Measurements from ENCODE around the gene NET1.
"Not testable (repeated sequence)": the region's sequence is repeated elsewhere in the genome, so short reads cannot be mapped to it uniquely, and the experiment has no call there.

The NET1 gene

DNA sequence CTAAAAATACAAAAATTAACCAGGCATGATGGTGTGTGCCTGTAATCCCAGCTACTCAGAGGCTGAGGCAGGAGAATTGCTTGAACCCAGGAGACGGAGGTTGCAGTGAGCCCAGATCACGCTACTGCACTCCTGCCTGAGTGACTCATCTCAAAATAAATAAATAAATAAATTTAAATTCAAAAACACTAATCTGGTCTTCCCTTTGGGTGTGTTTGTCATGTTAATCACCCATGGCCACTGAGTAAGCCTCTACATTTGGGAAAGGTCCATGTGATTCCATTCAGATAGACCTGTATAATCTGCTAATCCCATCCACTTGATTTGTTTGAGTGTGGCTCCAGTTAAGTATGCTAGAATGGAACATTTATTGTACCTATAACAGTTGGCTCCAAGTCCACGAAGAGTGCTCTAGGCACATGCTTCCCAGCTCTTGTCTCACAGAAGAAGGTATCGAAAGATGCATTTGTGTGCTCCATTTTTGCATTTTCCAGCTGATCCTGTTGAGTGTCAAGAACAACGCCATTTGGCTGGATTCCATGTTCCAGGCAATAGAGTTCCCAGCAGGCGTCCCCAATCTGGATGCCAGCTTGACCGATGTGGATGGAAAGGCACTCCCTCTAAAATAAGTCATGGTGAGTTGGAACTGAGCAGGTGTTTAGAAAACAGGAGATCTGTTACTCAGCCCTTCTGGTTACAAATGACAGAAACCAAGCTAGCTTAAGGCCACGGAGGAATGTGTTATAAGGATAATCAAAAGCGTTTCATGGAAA is 11.7 kb upstream of the NET1 start:
- DNase-seq (ENCODE audit: low spot score) = no peak

DNA sequence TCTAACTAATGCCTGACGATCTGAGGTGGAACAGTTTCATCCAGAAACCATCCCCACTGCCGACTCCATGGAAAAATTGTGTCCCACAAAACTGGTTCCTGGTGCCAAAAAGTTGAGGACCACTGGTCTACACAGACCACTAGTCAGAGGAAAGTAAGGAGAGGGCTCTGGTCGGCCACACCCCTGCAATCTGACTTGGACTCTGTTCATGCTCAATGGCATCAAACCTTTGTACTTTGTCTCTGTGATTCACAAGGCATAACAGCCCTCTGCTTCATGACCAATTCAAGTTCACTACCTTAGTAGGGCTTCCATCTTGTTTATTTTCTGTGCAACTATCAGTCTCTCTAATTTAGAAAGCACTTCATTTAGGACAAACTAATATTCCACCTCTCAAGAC is 9.6 kb upstream of the NET1 start:
- DNase-seq (ENCODE audit: low spot score) = no peak

DNA sequence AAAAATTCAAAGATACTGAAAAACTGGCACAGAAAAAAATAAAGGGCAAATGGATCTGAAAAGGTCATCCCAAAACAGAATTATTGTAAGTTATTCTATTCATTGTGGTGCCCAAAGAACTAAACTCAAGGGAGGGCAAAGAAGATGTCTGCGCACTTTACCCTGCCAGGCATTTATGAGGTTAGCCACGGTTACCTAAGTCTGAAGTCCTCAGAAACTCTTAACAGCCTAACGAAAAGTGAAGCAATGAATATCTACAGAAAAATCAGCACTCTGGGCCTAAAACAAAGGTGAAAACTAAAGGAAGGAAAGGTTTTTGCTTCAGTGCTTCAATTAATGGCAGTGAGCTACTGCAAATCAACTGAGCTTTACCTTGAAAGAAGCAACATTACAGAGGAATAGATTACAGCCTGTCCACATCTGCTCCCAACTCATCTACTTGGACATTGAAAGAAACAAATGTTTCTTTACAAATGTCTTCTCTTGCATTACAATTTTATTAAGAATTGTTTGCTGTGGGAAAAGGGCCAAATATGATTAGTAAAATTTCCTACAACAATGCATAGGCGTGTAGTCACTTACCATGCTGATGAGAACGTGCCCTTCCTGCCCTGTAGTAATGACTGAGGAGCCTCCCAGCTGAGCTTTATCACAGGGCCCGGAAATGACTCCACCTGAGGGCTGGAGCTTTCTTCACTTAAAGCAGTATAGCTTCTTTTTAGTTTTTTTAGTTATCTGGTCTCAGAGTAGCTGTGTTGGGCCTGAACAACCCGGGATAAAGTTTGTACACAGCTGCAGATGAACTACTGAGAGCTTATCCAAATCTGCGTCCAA is 7.9 kb upstream of the NET1 start, which contains the start of gene TUBAL3:
Gene TUBAL3, minus strand, starts transcription at position 621 of the 834 bp plus-strand sequence. Its CDS starts 36 bp downstream, at position 585.
- no peak for DNase-seq (ENCODE audit: low spot score)

DNA sequence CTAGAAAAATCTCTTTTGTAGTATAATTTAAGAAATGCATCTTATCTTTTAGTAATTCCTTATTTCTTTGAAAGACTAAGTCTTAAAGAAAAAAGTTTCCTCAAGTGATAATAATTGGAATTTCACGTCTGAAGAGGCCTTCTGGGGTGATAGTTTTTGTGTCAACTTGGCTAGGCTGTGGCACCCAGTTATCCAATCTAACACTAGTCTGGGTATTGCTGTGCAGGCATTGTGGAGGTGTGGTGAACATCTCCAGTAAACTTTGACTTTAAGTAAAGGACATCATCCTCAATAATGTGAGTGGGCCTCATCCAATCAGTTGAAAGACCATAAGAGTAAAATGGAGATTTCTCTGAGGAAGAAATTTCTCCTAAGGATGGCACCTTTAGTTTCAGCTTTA is 5.4 kb upstream of the NET1 start:
- no peak for DNase-seq (ENCODE audit: low spot score)

DNA sequence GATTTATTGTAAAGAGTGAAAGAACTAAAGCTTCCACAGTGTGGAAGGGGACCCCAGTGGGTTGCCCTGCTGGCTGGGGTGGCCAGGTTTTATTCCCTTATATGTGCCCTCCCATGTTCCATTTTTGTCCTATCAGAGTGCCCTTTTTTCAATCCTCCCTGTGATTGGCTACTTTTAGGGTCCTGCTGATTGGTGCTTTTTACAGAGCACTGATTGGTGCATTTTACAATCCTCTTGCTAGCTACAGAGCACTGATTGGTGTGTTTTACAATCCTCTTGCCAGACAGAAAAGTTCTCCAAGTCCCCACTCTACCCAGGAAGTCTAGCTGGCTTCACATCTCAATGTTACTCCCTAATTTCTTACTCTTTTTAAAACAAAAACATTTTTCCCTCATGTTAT is 1.6 kb upstream of the NET1 start:
- DNase-seq (ENCODE audit: low spot score) = not testable (repeated sequence)

DNA sequence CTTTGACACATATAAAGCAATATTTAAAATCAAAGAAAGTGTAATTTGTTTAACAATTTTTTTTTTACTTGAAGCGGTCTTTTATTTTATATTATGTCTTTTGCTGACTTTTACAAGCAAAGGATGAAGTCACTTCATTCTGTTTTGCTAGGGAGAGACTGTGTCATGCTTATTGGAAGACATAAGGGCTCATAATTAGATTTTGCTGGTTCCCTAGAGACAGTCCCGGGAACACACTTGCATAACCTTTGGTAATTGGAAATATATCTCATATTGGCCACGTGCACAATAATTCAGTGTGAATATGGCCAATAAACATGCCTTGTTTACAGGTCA is 448 bp upstream of the NET1 start:
- peak; percentile 10 for DNase-seq (ENCODE audit: low spot score)

DNA sequence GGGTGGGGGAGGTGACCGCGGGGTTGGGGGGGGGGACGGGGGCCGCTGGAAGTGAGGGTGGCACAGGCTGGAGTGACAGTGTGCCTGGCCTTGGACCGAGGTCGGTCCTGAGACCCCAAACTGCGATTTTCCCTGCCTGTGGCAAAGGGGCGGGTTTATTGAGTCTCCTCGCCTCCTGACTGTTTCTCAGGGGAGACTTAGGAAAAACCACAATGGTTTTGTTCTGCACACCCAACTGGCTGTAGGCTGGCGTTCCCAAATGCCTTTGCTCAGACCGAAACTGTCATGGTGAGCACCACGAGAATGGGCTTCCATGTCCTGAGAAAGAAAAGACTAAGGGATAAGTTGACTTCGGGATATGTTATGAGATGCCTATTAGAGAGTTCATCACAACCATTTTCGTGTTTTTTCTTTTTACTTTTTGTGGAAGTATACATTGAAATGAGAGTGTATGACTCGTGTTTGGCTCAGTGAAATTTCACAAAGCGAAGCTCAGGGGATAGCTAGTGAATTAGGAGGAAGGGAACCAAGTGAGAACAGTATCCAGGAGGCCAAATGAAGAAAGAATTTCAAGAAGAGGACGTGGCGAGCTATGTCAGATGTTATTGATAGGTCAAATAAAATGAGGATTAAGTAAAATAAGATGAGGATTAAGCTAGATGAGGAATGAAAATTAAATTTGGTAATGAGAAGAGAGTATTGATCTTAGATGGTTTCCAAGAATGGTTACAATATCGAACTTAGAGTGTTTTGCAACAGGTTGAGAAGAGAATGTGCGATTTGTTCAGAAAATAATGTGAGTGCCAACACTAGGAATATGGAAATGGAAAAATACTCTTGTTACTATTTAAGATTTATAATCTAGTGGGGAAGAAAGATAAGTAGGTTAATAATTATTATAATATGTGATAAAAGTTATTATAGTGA is 918 bp downstream of the NET1 start:
- peak; percentile 63 for DNase-seq (ENCODE audit: low spot score)

DNA sequence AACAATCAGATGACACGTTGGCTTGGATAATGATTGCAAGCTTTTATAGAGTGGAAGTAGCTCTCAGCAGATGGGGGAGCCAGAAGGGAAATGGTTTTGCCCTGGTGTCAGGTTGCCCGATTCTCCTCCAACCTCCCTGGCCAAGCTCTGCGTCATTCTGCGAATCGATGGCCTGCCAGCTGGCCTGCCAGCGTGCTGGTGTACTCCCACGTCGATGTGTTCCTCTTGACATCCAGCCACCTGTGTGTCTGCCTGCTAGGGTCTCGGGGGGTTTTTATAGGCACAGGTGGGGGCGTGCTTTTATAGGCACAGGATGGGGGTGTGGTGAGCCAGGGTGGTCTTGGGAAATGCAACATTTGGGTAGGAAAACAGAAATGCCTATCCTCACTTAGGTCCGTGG is 4.6 kb downstream of the NET1 start:
- no peak for DNase-seq (ENCODE audit: low spot score)

DNA sequence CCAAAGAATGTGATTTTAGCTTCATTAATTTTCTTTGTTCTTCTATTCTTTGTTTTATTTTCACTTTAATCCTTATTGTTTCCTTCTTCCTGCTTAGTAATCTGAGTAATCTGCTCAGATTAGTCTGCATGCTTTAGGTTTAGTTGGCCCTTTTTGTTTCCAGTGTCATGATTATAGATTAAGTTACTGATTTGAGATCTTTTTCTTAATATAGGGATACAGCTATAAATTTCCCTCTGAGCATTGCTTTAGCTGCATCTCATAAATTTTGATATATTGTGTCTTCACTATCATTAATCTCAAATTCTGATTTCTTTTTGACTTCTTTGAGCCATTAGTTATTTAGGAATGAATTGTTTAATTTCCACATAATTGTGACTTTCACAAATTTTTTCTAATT is 6.2 kb downstream of the NET1 start:
- DNase-seq (ENCODE audit: low spot score) = no peak

DNA sequence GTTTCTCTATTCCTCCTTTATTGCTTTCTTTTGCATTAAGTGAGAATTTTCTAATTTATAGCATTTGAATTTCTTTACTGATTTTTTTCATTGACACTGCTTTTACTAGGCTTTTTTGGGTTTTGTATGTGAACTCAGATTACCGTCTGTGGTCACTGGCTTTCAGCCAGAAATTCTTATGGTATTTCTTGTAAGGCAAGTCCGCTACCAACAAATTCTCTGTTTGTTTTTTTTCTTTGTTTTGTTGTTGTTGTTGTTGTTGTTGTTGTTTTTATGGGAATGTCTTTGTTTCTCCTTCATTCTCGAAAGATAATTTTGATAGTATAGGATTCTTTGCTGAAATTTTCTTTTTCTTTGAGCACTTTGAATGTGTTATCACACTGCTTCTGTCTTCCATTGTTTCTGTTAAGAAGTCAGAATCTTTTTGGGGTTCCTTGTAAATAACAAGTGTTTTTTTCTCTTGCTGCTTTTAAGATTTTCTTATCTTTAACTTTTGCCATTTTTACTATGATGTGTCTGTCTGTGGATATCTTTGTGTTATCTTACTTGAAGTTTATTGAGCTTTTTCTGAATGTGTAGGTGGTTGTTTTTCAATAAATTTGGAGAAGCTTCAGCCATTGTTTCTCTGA is 7.2 kb downstream of the NET1 start:
- DNase-seq (ENCODE audit: low spot score) = no peak

DNA sequence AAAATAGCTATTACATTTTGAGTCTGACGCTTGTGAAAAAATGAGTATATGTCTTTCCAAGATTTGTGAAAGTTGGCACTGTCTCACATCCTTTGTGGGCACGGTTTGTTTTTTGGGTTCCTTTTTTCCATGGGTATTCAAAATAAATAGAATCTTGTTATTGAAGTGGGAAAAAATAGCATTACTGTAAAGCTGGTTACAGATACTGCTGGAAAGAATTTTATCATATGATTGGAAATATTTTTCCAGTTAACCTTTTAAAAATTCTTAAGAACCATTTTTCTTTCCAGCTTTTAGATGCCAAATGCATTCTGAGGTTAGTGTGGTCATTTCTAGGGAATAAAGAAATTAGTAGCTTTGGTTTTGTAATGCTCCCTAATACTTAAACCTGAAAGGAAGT is 11.4 kb downstream of the NET1 start:
- DNase-seq (ENCODE audit: low spot score) = no peak

DNA sequence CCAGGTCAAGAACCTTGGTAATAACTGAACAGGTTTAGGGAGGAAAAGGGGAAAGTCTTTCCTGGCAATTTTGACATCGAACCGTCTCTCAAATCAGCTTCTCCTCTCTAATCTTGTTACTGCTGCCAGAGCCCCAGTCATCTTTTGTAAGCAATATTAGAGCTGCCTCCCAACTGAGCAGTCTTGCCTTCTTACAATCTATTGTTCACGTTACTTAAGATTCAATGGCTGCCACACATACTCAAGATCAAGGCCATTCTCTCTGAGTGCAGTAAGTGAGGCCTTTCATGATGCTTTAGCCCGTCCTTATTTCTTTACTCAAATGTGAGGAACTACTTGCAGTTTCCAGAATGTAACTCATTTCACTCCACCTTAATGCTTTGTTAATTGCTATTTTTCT is 12.4 kb downstream of the NET1 start:
- DNase-seq (ENCODE audit: low spot score) = no peak

DNA sequence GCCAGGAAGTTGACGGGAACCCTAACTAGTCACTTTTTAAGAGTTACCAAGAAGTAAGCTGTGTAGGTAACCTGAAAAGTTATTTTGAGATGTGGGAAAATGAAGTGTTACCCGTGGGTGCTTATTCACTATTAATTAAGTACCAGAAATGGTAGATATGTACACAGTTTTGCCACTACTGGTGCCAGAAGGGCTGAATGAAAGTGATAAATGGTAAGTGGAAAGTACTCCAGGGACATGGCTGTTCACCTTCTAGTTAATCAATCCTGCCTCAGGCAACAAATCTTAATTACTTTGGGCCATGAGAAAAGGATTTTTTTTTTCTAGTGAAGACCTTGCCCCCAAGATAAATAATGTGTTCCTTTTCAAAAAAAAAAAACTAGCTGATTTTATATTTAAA is 15.8 kb downstream of the NET1 start:
- DNase-seq (ENCODE audit: low spot score) = no peak

DNA sequence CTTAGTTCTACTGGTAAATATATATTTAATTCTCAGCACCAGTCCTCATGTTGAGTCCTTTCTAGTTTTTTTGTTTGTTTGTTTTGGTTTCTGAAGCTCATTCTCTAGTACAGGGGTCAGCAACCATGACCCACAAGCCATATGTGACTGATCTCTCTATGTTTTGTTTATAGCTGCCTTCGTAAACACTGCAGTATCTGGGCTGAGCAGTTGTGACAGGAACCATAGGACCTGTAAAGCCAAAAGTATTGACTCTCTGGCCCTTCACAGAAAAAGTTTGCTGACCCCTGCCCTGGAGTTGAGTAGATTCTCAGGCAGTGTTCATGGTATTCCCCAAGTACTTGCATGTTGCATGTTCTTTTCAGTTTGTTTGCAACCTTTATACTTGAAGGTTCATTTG is 20.8 kb downstream of the NET1 start:
- DNase-seq (ENCODE audit: low spot score) = no peak

DNA sequence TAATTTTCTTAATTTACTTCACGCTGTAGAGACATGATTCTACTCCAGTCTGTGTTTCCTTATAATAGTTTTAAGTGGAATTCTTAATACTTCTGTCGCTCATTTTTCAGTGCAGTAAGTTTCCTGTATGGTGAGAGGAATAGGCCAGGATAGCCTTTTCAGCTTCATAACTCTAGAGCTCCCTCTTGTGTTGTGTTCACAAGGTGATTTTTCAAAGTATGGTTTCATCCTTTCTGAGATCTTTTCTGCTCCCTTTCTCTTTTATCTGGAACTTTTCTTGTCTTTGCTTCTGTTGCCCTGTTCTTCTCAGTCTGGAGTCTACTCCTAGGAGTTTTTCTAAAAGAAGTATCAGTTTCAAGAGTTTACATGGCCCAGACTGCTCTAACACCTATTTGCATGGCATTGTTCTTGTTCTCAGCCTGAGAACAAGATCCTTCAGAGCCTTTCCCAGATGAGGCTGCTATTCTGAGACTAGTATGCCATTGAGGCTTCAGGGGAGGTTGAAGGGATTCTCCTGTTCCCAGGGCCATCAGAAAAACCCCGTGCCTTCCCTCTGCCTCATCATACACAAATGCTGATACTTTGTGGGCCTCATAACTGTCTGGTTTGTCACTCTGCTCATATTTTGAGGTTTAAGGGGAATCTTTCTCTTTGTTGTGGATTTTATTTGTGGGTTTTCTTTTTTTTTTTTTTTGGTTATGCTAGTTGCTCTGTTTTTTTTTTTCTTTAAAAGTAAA is 21.8 kb downstream of the NET1 start:
- peak; percentile 38 for DNase-seq (ENCODE audit: low spot score)

DNA sequence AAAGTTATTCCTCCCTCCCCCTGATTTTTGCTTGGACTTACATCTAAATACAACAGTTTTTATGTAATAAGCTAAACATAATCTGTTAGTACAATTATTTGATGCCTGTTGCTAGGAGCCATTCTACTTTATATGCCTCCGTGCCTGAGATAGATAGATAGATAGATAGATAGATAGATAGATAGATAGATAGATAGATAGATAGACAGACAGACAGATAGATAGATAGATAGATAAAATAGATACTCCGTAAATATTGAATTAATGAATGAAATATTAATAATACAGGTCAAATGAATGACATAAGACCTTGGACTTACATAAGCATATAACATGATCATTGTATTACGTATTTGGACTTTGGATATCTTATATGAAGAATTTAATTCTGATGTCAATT is 23.0 kb downstream of the NET1 start:
- no peak for DNase-seq (ENCODE audit: low spot score)

DNA sequence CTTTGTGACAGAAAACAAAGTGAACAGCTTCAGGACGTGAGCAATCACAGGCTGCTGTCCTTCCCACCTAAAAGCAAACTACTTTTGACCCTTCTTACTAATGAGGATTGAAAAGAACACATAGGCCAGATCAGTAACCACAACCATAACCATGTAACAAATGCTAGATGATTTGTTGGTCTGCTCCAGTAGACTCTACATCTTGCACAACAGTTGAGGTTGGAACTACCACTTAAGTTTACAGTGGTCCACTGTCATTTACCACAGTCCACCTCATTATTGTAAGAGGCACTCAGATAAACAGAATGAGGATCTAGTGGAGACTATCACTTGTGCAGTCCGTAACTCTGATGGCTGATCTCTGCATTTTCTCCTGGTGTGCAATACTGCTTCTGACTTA is 27.8 kb downstream of the NET1 start:
- no peak for DNase-seq (ENCODE audit: low spot score)

DNA sequence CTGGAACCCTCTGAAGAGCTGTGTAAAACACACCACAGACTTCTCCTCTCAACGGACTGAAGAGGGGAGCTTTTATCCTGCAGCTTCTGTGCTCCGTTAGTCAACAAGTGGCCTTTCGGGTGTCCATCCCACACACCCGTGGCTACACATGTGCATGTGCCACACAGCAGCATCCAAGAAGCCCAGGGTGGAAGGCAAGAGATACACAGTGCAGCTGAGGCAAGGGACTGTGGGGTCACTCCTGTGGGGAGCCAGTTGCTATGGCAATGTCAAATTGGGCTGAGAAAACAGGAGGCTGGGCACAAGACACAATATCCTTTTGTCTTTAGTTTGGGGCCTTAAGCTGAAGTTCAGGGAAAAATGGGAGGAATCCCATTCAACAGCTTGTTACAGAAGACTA is 28.7 kb downstream of the NET1 start:
- DNase-seq (ENCODE audit: low spot score) = no peak

DNA sequence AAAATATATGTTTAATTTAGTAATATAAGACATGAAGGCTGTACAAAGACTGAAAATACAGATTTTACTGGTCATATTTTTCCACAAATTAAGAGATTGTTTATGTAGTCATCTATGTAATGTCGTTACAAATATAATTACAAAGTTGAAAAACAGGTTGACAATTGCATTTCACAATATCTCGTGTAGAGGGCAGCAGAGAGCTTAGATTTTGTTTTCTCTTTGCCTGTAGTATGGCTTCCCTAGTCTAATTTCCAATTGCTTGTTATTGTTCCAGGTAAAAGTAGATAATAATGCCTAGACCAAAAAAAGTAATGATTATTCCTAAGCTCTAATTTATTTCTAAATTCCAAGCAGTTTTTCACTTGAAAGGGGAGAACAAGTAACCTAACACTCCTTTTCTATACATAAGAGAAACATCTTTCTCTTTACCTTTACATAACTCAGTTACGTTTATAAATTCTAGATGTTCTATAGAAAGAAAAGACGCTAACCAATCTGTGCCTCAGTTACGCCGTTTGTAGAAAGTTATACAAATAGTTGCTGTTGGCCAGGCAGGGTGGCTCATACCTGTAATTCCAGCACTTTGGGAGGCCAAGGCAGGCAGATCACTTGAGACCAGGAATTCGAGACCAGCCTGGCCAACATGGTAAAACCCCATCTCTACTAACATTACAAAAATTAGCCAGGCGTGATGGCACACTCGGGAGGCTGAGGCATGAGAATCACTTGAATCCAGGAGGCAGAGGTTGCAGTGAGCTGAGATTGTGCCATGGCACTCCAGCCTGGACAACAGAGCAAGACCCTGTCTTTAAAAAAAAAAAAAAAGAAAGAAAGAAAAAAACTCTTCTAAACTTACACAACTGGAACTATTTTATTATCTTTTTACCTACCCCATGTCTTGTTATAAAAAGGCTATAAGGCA is 30.0 kb downstream of the NET1 start:
- DNase-seq (ENCODE audit: low spot score) = peak; percentile 35

DNA sequence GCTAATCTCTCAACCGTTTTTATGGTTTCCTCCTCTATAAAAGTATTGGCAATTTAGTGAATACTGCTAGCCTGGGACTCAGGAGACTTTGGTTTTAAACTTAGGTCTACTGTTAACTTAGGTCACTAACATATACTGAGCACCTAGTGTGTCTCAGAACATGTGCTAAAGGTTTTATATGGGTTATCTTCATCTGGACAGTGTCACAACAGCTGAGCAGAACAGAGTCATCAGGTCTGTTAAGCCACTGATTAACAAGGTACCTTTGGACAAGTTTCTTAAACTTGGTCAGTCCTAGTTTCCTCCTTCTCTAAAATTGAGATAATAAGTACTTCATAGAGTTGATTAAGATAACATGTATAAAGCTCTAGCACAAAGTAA is 30.6 kb downstream of the NET1 start:
- DNase-seq (ENCODE audit: low spot score) = no peak

Data from AG08396 (cell line).